Dendritic cell treated with granulocyte-macrophage colony-stimulating factor and Interleukin-4, amounts not matched to agents 40 ng/mL and 50 ng/mL, for 4 days (primary cell): ENCODE measurements around the gene C6orf89.
"Not testable (repeated sequence)": the region's sequence is repeated elsewhere in the genome, so short reads cannot be mapped to it uniquely, and the experiment has no call there.

Experiments used
- H3K27ac Mint-ChIP-seq: one replicate; pipeline ENCODE4 v1.8.0; 2022; ENCODE audit warnings: mild to moderate bottlenecking, mixed read lengths
- H3K27me3 Mint-ChIP-seq: one replicate; pipeline ENCODE4 v1.8.0; 2022; ENCODE audit warnings: mild to moderate bottlenecking, mixed read lengths
- H3K36me3 Mint-ChIP-seq: one replicate; pipeline ENCODE4 v1.8.0; 2022; ENCODE audit warnings: low read depth, mixed read lengths
- H3K4me1 Mint-ChIP-seq: one replicate; pipeline ENCODE4 v1.8.0; 2022; ENCODE audit warnings: low read depth, mixed read lengths
- H3K4me3 Mint-ChIP-seq: one replicate; pipeline ENCODE4 v1.8.0; 2022; ENCODE audit warnings: mild to moderate bottlenecking, moderate library complexity, mixed read lengths
- H3K9me3 Mint-ChIP-seq: one replicate; pipeline ENCODE4 v1.8.0; 2022; ENCODE audit warnings: mixed read lengths
- intact Hi-C: fragments of 100-400 bp; cut with micrococcal nuclease; formaldehyde crosslinking; loops from one replicate; pipeline ENCODE4 v1.15.0; 2022

C6orf89 gene

GRCh38 chr6:36946526-36946925, 60.8 kb downstream of the C6orf89 start:
- intact Hi-C loops: no loop called here
- Mint-ChIP-seq H3K4me3 (no peak overlapping the region), H3K27ac (no peak overlapping the region), H3K27me3 (peaks cover 34% of the 10 kb centered on the region), H3K9me3 (no peaks in the 10 kb centered on the region), H3K36me3 (no peaks in the 10 kb centered on the region), H3K4me1 (no peaks in the 10 kb centered on the region)

DNA sequence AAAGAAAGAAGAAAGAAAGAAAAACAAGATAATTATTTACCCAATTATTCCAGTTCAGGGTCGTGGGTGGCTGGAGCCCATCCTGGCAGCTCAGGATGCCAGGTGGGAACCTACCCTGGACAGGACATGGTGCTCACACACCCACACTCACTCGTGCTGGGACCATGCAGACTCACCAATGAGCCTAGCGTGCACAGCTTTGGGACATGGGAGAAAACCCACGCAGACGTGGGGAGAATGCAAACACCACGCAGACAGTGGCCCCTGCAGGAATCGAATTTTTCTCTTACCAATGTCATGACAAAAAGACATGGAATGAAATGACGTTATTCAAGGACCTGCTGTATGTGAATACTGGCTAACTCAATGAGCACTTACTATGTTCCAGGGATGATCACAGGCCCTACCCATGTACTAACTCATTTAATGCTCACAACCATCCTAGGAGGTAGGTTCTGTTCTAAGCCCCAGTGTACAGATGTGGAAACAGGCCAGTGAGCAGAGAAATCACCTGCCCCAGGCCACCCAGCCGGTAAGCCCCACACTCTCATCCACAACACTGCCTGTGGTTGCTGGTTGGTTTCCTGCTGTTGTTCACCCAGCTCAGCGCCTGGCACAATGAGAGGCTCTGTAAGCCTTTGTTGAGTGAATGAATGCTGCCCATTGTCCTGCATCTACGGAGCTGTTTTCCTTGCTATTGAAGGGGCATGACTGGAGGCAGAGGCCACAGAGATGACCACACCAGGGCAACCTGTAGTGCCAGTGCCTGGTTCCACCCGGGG, 62.0 kb downstream of the C6orf89 start:
- no peaks in the 10 kb centered on the region for H3K4me1 Mint-ChIP-seq
- no peak overlapping the region for H3K4me3 Mint-ChIP-seq
- no peaks in the 10 kb centered on the region for H3K9me3 Mint-ChIP-seq
- peaks cover 34% of the 10 kb centered on the region for H3K27me3 Mint-ChIP-seq
- H3K36me3 Mint-ChIP-seq: no peaks in the 10 kb centered on the region
- intact Hi-C loops: no loop called here
- no peak overlapping the region for H3K27ac Mint-ChIP-seq

DNA sequence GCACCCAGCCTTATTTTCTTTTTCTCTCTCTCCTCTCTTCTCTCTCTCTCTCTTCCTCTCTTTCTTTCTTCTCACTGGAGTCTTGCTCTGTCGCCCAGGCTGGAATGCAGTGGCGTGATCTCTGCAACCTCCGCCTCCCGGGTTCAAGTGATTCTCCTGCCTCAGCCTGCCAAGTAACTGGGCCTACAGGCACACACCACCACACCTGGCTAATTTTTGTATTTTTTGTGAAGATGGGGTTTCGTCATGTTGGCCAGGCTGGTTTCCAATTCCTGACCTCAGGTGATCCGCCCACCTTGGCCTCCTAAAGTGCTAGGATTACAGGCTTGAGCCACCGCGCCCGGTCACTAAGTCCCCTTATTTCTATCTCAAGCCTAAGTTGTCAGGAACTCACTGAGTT, 63.3 kb downstream of the C6orf89 start:
- intact Hi-C loops, H3K4me1 Mint-ChIP-seq, H3K36me3 Mint-ChIP-seq, H3K27ac Mint-ChIP-seq, H3K4me3 Mint-ChIP-seq, H3K9me3 Mint-ChIP-seq: not testable (repeated sequence)
- peaks cover 35% of the 10 kb centered on the region for H3K27me3 Mint-ChIP-seq

DNA sequence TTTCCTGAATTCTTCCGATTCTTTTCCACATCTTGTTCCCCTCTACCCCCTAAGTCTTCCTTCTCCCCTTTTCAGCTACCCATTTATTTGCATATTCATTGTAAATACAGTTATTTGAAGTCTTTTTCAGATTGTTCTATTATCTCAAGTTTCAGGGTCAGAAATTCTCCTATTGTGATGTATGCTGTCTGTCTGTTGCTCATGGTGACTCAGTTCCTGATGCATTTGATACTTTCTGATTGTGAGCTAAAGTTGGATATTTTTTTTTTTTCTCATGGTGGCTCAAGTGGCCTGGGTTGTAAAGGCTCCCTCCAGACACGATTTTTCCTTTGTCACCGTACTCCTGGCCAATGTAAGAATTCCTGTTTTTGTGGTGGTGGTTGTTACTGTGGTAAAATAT, 63.9 kb downstream of the C6orf89 start:
- Mint-ChIP-seq H3K27me3 (peaks cover 39% of the 10 kb centered on the region), H3K4me3 (no peak overlapping the region), H3K36me3 (no peaks in the 10 kb centered on the region), H3K27ac (no peak overlapping the region), H3K9me3 (no peaks in the 10 kb centered on the region), H3K4me1 (peaks cover 7% of the 10 kb centered on the region)
- intact Hi-C loops: no loop called here

DNA sequence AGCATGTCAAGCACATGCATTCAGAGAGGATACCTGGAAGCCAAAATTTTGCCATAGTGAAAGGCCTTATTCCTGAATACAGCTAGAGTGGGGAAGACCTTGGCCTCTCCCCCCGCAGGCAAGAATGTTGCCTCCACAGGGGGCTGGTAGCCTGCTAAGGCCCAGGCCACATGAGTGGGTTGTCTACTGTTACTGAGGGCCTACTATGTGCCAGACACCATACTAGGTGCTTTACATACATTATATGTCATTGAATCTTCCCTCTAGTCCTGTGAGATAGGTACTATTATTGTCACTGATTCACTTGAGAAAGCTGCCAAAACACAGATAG, 68.1 kb downstream of the C6orf89 start:
- Mint-ChIP-seq H3K4me1 (peaks cover 14% of the 10 kb centered on the region), H3K9me3 (no peaks in the 10 kb centered on the region), H3K4me3 (no peak overlapping the region), H3K27me3 (peaks cover 69% of the 10 kb centered on the region), H3K36me3 (no peaks in the 10 kb centered on the region), H3K27ac (no peak overlapping the region)
- intact Hi-C loops: no loop called here

- H3K36me3 Mint-ChIP-seq: no peaks in the 10 kb centered on the region
- H3K27ac Mint-ChIP-seq: no peak within 1 kb of the TSS
- H3K9me3 Mint-ChIP-seq: no peaks in the 10 kb centered on the region
- H3K4me1 Mint-ChIP-seq: peaks cover 14% of the 10 kb centered on the region
- intact Hi-C loops: no loop called here
- peaks cover 64% of the 10 kb centered on the region for H3K27me3 Mint-ChIP-seq
- no peak within 1 kb of the TSS for H3K4me3 Mint-ChIP-seq
These were observed 68.6 kb downstream of the C6orf89 start, which contains the start of gene PI16 for GRCh38 chr6:36954262-36954931. TSS of gene PI16 (plus strand) at chr6:36954738. CDS start at chr6:36954761, 23 bp downstream.

DNA sequence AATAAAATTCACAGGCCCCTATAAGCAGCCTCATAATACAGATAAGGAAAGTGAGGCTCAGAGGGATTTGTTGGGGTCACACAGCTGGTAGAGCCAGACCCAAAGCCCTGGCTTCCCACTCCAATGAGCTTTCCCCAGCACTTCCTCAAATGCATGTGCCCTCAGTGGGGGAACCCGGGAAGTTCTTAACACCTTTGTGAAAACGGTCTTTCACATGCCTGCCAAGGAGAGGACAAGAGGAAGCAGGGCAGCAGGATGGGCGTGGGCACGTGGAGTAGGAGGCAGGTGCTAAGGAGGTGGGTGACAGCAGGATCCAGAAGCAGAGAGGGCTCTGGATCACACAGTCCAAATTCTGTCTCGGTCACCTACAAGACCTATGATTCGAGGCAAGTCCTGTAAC, 69.4 kb downstream of the C6orf89 start:
- no peak overlapping the region for H3K27ac Mint-ChIP-seq

DNA sequence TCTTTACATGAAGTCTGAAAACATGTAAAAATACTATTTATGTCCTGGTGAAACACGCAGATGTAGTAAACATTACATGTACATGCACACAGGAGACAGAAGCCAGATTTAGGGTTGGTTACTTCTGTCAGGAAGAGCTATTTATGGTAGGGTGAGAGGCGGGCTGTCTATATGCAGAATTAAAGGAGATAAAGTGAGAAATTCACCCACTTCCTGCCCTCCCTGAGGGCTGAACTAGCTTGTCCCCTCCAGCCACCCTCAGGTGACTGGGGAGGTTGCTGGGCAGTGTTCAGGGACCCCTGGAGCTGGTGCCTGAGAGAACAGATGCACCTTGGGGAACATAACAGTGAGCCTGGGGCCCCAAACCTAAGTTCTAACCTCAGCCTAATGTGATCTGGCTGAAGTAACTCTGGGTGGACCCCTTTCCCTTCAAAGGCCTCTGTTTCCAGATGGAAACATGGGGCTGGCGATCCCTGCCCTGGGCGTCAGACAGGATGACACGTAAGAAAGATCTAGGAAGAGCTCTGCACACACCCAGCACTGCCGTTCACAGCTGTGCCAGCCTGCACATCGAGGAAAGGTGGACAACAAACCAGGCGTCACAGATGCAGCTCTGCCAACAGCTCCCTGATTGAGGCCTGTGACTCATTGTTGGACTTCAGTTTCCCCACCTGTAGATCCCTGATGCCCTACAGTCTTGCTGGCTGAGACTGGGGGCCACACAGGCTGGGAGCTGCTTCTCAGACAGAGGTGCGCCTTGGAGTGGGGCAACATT, 70.1 kb downstream of the C6orf89 start:
- Mint-ChIP-seq H3K9me3 (no peaks in the 10 kb centered on the region), H3K27me3 (peaks cover 57% of the 10 kb centered on the region), H3K27ac (no peak overlapping the region), H3K4me1 (peaks cover 14% of the 10 kb centered on the region), H3K4me3 (no peak overlapping the region), H3K36me3 (no peaks in the 10 kb centered on the region)
- intact Hi-C loops: no loop called here

More for the DNA sequence above, 69.4 kb downstream of the C6orf89 start:
- intact Hi-C loops: no loop called here
- no peaks in the 10 kb centered on the region for H3K36me3 Mint-ChIP-seq
- H3K4me3 Mint-ChIP-seq: no peak overlapping the region
- no peaks in the 10 kb centered on the region for H3K9me3 Mint-ChIP-seq
- peaks cover 57% of the 10 kb centered on the region for H3K27me3 Mint-ChIP-seq
- peaks cover 14% of the 10 kb centered on the region for H3K4me1 Mint-ChIP-seq

- peaks cover 14% of the 10 kb centered on the region for H3K4me1 Mint-ChIP-seq
- no peaks in the 10 kb centered on the region for H3K36me3 Mint-ChIP-seq
- peaks cover 58% of the 10 kb centered on the region for H3K27me3 Mint-ChIP-seq
- H3K27ac Mint-ChIP-seq: no peak overlapping the region
- no peaks in the 10 kb centered on the region for H3K9me3 Mint-ChIP-seq
- intact Hi-C loops: no loop called here
- no peak overlapping the region for H3K4me3 Mint-ChIP-seq
These were observed 70.7 kb downstream of the C6orf89 start for GRCh38 chr6:36956446-36956820.

DNA sequence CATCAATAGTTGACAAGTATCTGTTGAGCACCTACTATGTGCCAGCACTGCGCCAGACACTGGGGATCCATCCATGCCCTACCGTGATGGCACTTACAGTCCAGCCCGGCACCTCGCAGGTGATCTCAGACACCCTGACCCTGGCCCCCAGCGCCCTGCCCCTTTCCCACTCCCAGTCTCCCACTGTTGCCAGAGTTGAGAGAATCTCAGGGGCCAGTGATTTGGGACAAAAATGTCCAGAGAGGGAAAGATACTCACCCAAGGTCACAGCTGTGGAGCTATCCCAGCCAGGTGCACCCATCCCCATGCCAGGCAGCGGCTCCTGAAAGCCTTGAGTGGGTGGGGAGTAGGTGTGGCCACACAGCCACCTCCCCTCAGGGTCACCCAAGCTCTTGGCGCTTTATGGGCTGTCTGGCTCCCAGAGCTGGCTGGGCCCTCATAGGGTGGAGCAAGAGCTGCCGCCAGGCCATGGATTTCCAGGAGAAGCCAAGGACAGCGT, 72.1 kb downstream of the C6orf89 start:
- H3K36me3 Mint-ChIP-seq: no peaks in the 10 kb centered on the region
- H3K4me3 Mint-ChIP-seq: no peak overlapping the region
- intact Hi-C loops: no loop called here
- H3K9me3 Mint-ChIP-seq: no peaks in the 10 kb centered on the region
- peaks cover 17% of the 10 kb centered on the region for H3K4me1 Mint-ChIP-seq
- peaks cover 69% of the 10 kb centered on the region for H3K27me3 Mint-ChIP-seq
- H3K27ac Mint-ChIP-seq: no peak overlapping the region

GRCh38 chr6:36958775-36959554, 73.2 kb downstream of the C6orf89 start:
- Mint-ChIP-seq H3K9me3 (no peaks in the 10 kb centered on the region), H3K4me3 (no peak overlapping the region), H3K27ac (no peak overlapping the region), H3K27me3 (peaks cover 62% of the 10 kb centered on the region), H3K36me3 (no peaks in the 10 kb centered on the region), H3K4me1 (peaks cover 28% of the 10 kb centered on the region)
- intact Hi-C loops: no loop called here

DNA sequence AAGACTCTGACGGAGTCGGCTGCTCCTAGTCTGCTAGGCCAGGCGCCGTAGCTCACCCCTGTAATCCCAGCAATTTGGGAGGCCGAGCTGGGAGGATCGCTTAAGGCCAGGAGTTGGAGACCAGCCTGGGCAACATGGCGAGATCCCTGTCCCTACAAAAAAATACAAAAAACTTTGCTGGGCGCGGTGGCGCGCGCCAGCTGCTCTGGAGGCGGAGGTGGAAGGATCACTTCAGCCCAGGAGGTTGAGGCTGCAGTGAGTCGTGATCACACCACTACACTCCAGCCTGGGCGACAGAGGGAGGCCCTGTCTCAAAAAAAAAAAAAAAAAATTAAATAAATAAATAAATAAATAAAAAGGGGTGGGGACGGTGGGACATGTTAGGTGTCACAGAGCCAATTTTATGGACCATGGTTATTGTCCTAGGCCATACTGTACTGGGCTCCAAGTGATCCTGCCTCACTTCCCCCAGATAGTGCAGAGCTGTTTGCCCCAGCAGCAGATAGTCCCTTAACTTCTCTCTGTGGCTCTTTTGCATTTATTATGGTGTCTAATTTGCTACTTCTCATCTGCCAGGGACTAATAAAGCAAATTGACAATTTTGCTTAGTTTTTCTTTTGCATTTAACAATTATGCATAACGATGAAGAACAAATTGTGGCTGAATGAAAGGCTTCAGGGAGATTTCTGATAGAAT, 74.0 kb downstream of the C6orf89 start:
- no peaks in the 10 kb centered on the region for H3K36me3 Mint-ChIP-seq
- peaks cover 56% of the 10 kb centered on the region for H3K27me3 Mint-ChIP-seq
- H3K4me1 Mint-ChIP-seq: peaks cover 28% of the 10 kb centered on the region
- H3K27ac Mint-ChIP-seq: no peak overlapping the region
- H3K4me3 Mint-ChIP-seq: no peak overlapping the region
- intact Hi-C loops: no loop called here
- H3K9me3 Mint-ChIP-seq: no peaks in the 10 kb centered on the region
